GM12878 (cell line): Measurements from ENCODE around the gene NAA10.

Experiments
- EP300 ChIP-seq, 2 experiments: fragments of 150-350 bp in 1 of 2; IDR thresholded peaks; 2 replicates each; pipeline ENCODE4 v1.6.1; 2011 to 2012; ENCODE audit warnings: low read depth in 2 of 2, low read length in 2 of 2, borderline replicate concordance in 1 of 2, improper control_type of control experiment in 1 of 2, inconsistent platforms in 1 of 2; ENCODE audit not compliant: control insufficient read depth in 1 of 2
- MXI1 ChIP-seq: fragments of 150-350 bp; IDR thresholded peaks from 2 replicates; pipeline ENCODE4 v1.6.1; 2011; ENCODE audit warnings: low read depth, mild to moderate bottlenecking, inconsistent platforms, low read length, improper control_type of control experiment
- NRF1 ChIP-seq: conservative IDR thresholded peaks from 2 replicates; pipeline ENCODE4 v1.6.1; 2011; ENCODE audit warnings: mild to moderate bottlenecking, low read depth, low read length, improper control_type of control experiment

- TF ChIP-seq NRF1: no peak
- TF ChIP-seq MXI1: no peak
- no peak for TF ChIP-seq EP300 (IDR thresholded peaks at IDR 0.05; ENCODE audit: borderline replicate concordance in 1 of 2, control insufficient read depth in 1 of 2, low read depth in 2 of 2, low read length in 2 of 2)
Measured at GRCh38 chrX:153941336-153942252, 6.8 kb upstream of the NAA10 start.
